Activated CD4-positive, alpha-beta T cell treated with anti-CD3 and anti-CD28 coated beads, Interleukin-10, Interleukin-2, amounts not matched to agents 100 ng/mL and 50 ng/mL, durations not matched to agents 16 hours and 8 hours (primary cell): ENCODE measurements around the gene FAM53B.

Experiments used
- DNase-seq: peaks from one replicate; pipeline ENCODE4 v3.0.0-alpha.2; 2020

Gene FAM53B

DNA sequence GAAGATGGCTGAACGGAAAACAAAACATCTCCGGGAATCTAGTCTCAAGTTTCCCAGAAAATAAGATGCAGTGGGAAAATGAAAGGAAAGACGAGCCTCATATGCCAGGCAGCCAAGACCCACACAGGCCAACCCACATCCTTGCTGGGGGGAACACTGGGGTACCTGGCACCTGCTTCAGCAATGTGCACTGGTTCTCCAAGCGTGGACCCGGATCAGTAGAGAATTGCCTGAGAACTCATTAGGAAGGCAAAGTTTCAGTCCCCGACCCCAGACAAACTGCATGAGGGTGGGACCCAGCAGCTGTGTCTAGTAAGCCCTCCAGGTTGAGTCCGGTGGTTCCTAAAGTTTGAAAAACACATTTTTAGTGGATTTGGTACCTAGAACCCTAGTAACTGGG lies 18.4 kb downstream of the FAM53B start:
- no peak for DNase-seq

DNA sequence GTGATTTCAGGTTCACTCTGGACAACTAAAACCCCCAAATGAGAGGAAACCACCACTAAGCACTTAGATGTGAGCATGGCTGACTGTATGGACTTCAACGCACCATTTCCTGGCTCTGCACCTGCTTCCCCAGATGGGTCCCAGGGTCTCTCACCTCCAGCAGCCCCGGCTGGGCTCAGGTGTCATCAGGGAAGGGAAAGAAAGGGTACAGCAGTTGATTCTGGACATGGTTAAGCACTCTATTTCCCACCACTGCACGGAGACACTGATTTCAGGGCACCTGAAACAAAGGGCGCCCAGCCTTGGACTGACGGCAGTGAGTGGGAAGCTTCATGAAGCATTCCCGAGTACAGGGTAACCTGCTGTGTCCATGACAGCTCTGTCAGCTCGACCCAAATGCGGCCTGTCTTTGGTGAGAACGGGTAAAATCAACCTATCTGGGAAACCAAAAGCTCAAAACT lies 19.0 kb downstream of the FAM53B start:
- no peak for DNase-seq

DNA sequence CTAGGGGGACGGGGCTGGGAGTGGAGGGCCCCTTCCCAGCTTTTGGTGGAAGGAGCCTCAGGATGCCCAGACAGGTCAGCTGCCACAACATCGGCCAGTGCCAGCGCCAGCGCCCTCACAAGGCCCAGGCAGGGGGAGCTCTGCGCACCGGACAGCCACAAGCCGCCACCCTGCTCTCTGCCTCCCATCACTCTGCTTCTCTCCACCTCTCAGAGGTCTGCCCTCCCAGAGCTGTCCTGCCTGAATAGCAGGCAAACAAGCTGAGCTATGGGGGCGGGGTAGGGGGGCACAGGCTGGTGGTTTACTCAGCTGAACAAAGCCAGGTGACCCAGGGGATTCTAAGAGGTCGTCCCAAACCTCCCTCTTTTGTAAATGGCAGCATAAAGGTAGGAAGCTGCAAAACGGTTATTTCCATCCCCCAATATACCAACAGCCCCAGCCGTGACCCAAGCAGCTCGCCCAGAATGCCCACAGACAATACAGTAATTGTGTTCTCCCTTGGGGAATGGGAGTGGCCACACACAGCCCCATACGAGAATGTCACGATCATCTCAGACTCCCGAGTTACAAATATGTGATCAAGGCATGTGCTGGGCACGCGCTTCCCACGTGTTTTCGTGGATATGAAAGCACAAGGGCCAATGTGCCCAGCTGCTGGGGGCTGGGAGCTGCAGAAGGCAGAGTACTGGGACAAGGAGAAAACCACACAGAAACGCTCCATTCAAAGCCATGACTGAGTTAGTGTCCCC lies 19.7 kb downstream of the FAM53B start:
- DNase-seq: no peak

DNA sequence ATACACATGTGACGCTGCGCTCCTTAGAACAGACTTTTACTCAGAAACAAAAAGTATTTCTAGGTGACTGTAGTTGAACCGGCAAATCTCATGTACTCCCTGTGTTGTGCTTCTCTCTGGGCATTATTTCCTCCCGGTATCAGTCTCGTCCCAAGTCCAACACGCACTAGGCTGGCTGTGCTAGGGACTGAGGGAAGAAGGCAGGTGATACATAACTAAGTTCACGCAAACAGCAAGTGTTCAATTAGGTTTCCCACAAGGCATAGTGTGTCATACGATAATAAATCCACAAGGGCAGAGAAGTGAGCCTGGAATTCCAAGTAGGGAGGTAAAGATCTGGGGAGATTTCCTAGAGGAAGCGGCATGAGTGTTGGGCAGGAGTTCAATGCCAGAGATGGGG lies 20.4 kb downstream of the FAM53B start:
- no peak for DNase-seq

DNA sequence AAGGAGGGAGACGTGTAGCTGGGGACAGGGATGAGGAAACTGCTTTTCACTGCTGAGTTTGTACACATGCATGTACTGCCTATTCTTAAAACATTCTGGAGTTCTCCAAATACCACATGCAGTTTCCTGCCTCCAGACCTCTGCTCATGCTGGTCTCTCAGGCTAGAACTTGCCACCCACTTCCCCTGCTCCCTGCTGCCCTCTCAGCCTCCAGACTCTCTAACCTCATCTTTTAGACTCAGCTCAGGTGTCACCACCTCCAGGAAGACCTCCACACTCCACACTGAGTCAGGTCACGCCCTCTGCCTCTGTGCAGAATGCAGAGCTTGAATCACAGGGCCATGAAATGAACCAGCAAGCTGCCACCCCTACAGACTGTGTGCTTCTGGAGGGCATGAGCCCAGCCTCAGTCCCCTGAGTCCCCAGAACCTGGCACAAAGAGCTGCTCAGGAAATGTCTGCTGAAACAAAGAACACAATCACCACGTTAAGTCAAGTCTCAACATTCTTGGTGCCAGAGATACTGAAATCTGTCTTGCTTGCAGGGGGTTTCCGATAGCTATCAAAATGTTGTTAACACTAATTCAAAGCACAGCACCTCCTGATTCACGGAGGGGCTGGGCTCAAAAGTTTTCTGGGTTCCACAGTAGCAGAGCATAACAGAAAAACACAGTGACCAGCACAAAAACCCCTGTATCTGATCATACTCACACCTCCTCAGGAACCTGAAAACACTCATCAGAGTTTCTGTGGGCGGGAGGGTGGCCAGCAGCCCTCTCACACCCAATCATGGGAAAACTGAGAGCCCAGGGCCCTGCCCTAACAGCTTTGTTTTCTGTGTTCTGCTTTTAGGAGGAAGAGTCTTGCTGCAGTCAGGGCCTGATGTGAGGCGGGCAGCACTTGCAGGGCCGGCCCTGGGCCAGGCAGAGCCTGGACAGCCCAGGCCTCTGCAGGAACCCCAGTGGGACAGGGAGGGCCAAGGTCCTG lies 21.1 kb downstream of the FAM53B start:
- peak; percentile 86 for DNase-seq

DNA sequence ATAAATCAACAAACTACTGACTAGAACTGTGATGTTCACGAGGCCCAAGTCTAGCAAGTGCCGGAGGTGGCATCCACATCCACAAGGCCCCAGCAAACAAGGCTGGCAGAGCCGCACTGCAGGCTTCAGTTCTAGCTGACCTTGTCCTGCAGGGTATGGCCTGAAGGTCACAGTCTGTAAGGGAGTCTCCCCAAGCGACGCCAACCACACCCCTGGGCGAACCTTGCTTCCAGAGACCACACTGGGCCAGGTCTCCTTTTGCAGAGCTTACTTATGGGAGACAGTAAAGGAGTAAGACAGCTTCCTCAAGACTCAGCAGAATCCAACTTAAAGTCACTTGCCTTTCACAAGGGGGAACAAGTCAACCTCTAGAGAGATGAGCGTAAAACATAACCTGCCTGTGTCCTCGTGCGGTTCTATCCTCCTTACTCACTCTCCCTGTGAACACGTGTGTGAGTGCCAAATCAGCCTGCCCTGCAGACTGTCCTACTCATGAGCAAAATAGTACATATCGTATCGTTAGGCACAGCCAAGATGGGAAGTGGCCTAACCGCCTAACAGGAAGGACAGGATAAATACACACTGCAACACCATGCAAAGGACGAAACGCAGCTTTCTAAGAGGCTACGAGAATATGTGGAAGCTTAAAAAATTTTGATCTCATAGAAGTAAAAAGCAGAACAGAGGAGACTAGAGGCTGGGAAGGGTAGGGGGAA lies 22.7 kb downstream of the FAM53B start:
- DNase-seq: no peak

DNA sequence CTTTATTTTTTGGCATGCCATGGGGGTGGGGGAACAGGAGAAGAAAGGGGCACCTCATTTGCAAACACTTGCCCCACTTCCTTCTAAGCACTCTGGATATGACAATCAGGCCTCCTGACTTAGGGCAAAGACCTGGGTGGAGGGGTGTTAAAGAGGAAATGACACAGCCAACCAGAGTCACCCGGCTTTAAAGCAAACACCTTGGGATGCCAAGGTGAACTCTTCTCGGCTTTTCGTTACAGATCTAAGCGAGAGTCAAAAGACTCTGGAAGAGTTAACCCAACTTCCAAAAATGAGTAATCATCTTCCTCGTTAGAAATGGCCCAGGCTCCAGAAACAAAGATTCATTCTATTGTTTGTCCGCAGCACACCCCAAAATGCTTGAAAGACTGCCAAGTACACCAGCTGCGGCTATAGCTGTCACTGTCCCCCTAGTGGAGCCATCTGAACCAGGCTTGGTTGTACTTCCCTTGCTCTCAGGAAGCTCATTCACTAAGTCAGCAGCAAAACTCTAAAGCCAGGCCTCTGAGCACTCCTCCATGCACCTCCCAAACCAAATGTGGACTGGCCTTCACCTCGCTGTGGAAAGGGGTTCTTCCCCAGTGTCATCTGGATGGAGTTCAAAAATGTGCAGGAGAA lies 24.8 kb downstream of the FAM53B start:
- peak; percentile 92 for DNase-seq

DNA sequence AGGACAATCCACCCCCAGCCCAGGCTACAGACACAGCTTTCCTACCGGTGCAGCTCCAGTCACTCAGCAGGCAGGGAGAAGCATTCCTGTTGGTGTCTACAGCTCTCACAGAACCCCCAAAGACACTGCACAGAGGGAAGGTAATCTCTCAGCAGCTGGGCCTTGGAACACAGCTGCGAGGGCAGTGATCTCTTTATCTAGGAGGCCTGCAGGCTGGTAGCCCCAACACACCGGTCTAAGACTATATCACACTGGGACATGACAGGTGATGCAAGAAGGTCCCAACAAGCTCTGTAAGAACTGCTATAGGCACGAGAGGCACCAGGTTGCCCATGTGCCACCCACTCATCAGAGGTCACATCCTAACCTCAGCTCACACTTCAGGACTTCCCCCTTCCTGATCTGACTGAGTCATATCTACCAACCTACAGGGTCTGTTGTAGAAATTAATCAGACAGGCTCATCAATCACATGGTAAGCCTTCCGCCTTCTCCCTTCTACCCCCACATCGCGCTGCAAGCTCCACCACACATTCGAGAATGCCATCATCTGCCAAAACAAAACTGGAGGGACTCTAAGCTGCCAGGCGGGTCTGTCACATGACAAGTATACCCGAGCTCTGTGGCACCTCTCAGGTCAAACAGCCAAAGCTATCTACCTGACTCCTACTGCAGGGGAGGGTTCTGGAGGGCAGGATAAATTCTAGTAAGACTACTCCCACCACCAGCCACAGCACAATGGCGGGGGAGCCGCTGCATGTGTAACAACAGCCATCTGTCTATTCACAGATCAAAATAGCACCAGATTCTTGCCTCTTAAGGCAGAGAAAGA lies 26.1 kb downstream of the FAM53B start:
- DNase-seq: peak; percentile 97

DNA sequence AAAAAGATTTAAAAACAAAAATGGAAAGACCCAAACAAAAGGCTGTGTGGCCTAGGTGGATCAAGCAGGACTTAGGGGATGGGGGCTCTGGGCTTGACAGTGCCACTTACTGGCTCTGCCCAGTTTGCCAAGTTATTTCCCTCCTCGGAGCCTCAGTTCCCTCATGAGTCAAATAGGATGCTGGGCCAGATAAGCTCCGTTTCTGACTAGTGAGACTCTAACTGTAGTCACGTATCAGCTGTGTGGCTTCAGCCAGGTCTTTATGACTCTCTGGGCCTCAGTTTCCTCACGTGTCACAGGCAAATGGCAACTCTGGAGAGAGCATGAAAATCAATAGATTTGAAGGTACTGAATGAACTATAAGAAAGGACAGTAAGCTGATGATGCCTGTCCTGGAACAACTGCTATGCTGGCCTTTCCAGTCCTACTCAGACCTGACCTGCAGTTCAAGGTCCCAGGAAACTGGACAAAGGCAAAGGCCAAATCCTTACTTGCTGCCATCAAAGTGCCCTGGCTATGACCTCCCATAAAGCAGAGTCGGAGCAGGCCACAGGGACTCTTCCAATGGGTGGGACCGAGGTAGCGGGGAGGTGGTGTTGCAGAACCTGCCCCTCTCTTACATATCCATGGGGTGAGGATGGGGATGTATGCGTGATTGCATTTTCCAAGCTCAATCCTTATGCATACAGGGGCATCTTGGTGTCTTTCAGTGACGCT lies 27.0 kb downstream of the FAM53B start:
- DNase-seq: no peak

DNA sequence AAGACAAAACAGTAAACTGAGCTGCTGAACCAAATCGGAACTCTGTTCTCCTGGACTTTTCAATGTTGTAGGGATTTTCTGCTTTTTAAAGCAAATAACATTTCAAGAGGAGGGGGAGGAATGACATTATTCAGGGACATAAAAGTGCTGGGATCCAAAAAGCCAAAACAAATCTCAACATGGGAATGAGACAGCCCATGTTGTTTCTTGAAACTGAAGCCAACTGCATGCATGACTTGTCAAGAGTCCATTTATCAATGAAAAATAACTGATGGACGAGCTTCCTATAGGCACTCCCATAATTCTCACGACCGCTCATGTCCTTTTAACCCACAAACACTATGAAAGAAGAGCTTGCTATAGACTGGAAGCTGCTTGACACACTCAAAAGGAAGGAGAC lies 27.8 kb downstream of the FAM53B start:
- DNase-seq: no peak

DNA sequence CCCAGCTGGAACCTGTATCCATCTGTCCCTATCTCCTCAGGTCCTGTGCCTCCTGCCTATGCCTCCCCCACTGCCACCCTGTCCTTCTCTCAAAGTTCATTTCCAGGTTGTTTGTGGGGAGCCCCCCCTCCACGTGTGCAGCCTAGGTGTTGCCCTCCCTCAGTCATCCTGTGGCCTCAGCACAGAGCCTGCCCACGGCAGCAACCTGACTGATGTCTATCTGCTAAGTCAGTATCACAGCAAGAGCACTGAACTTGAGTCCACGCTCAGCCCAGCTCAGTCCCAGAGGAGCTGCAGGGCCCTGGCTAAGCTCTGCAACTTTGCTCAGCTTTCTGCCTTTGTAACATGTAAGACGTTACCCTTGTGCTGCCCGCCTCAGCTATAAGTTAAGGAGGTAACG lies 28.7 kb downstream of the FAM53B start:
- DNase-seq: no peak

DNA sequence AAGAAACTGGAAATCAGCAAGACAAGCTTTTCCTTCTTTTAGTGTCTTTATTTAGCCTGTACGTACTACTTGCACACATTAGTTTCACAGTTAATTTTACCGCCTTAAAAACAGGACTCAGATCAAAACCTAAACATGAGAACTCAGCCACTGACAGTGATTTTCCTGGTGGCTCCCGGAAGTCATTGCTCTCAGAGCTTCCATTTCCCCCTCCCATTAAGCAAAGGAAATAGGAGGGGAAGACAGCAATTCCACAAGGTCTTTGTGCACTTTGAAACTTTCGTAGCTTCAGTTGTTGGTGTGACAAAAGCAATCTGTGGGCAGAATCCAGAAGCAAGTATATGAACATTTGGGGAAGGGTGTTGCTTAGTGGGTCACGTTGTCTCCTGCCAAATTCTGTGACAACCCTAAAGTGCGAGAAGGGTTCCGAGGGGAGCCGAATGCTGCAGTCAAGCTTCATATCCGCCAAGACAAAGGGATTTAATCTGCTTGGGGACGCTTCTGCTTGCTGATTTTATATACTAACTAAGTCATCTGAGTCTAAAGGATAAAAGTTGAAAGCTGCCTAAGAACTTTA lies 30.4 kb downstream of the FAM53B start:
- no peak for DNase-seq

DNA sequence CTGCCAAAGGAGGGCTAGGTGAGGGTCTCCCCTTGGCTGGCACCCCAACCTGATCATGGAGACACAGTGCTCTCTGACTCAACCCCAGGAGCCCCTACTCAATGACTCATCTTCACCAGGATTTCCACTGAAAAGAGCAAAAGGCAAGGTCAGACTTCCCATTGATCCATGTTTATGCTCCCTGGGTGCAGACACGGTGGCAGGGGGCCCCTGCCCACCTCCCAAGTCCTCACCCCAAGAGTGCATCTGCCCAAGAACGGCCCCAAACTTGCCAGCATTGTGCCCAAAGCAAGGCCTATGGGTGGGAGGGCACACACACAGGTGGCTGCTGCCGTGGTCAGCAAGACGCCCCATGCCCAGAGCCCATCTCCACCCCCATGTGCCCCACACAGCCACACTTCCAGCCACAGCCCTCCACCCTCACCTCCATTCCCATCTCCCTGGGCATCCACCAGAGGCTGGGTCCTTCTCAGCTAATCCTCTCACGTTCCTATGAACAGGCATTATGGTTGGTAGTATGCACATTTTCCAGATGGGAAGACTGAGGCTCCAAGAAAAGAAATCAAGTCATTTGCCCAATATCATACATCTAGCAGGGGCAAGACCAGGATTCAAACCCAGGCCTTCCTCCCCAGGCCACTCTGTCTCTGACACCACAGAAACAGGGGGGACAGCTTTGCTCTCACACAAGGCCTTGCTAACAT lies 31.3 kb downstream of the FAM53B start:
- DNase-seq: no peak

DNA sequence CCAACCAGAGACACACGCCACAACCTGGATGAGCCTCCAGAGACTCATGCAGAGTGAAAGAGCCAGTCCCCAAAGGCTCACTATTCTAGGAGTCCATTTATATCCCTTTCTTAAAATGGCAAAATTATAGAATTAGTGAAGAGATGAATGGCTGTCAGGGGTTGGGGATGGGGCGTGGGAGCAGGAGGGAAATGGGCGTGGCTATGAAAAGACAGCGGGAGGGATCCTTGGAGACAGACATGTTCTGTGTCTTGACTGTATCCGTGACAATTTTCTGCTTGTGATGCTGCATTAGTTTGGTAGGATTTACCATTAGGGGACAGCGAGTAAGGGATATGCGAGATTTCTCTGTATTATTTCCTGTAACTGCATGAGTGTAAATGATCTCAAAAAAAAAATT lies 33.0 kb downstream of the FAM53B start:
- no peak for DNase-seq

DNA sequence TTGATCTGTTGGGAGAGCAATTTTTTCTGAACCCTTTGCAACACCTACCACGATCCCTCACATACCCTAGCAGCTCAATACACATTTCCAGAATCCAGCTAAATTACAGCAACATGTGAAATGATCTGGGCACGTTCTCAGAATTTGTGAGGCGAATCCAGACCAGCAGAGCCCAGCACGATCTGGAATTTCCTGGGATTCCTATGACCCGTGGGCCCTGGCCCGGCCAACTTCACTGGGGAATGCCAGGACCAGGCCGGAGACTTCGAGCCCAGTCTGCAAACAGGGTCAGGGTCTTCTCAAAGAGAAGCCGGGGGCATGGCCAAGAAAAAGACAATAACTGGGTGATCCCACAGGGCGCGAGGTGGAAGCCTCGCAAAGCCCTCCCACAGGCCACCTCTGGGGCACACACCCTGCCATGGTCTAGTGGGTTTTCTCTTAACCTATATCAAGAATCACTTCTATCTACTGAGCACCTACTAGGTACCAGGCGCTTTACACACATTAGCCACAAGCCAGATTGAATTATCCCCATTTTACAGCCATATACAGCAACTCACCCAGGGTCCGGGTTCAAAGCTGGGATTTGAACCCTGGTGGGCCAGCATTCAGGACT lies 33.8 kb downstream of the FAM53B start:
- DNase-seq: no peak

DNA sequence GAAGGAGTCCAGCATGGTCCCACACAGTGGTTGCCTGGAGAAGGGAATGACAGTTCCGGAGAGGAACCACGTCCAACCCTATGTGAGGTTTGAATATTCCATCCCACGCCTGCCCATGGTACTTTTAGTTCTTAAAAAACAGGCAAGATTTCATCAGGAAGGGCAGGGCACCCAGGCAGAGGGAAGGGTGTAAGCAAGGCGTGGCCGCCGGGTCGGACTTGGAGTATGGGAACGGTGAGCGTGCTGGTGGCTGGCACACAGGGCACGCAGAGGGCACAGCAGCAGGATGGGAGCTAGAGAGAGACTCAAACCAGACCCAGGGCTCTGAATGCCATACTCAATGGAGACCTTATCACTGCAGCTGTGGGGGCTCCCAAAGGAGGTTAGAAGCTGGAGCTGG lies 34.3 kb downstream of the FAM53B start:
- DNase-seq: no peak

DNA sequence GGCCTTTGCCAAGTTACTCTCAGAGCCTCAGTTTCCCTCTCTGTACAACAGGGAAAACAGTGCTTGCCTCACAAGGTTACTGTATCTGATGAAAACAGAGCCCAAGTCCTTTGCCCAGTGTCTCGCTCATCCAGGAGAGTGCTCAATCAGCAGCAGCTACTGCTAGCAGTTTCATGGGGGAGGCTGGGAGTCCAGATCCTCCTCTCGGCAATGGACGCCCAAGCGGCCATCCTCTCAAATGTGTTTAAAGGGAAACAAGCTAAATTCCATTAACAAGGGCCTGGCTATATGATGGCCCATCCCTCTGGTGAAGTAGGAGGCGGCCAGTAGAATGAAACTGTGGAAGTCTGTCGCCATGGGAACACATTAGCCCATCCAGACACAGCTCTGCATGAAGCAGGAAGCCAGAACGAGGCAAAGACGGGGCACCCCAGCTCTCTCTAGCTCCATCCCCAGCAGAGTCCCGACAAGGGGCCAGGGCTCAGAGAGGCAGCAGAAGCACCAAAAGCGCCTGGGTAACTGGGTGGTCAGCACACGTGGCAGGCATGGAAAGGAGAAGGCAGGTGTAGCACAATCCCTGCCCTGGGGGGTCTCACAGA lies 35.2 kb downstream of the FAM53B start:
- no peak for DNase-seq

DNA sequence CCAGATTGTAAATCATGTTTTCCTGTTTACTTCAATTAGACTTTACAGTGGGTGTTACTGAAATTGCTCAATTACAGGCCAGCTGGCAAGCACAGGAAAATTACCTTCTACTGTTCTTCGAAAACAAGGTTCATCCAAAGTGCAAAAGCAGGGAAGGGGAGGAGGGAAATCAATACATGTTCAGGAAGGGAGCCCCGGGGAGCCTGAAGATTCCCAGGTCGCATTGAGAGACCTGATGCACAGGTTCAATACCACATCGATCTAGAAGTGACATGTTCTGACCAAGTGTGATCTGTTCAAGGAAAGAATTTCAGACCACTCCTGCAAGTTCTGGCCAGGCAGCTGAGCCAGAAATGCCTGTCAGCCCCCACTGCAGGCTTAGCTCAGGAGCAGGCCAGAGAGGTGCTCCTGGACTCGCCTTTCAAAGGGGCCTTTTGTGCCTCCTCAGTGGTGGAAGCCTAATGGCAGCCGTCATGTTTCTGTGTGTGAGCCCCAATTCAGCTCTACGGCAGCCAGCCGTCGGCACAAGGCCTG lies 35.9 kb downstream of the FAM53B start:
- DNase-seq: no peak

DNA sequence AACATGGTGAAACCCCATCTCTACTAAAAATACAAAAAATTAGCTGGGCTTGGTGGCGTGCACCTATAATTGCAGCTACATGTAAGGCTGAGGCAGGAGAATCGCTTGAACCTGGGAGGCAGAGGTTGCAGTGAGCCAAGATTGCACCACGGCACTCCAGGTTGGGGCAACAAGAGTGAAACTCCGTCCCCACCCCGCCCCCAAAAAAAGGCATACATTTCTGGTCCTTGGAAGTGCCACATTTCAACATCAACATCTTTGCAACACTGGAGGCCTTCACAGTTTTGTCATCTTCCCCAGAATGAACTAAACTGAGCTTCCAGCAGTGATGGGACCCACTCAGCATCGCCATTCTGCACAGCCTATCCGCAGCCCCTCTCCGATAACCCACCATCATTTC lies 36.6 kb downstream of the FAM53B start:
- DNase-seq: no peak
